Measurements from ENCODE around the gene PRKCB. TPM values are rescaled to one million over a fixed set of nuclear protein-coding genes. Genes with fewer than 3 reads are reported as not detected.

Gene PRKCB
- total RNA-seq, 4 donors from 2014 or later, result 10.7 to 23.9 (median 18.2) TPM

DNA sequence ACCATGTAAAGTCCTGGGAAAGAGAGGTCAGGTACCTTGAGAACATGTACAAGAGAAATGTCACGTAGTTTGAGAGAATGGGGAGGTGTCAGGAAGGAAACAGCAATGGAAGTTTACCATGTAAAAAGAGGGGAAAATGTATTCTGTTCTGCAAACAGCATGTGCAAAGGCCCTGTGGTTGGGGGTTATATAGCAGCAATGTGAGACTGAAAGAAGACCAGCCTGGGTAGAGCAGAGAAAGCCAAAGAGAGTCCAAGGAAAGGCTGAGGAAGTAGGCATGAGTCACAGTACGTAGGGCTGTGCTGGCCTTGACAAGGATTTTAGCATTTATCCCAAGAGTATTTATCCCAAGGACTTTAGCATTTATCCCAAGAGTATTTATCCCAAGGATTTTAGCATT lies 279.1 kb downstream of the PRKCB start:
- Histone ChIP-seq H3K4me1 (no peaks in the 10 kb centered on the region), H3K4me3 (no peak overlapping the region), H3K9me3 (no peaks in the 10 kb centered on the region), H3K27me3 (no peaks in the 10 kb centered on the region), H3K36me3 (no peaks in the 10 kb centered on the region), H3K27ac (no peak overlapping the region)
- no peak for ATAC-seq
- WGBS, 2 donors (ENCODE audit: low coverage in 1 of 2), result 67 to 92% methylated on average over 2 of the region's 2 CpGs
- TF ChIP-seq POLR2A (IDR thresholded peaks at IDR 0.05), result no peak
- no peak for TF ChIP-seq EP300 (IDR thresholded peaks at IDR 0.05)
- TF ChIP-seq, protein P1, sequence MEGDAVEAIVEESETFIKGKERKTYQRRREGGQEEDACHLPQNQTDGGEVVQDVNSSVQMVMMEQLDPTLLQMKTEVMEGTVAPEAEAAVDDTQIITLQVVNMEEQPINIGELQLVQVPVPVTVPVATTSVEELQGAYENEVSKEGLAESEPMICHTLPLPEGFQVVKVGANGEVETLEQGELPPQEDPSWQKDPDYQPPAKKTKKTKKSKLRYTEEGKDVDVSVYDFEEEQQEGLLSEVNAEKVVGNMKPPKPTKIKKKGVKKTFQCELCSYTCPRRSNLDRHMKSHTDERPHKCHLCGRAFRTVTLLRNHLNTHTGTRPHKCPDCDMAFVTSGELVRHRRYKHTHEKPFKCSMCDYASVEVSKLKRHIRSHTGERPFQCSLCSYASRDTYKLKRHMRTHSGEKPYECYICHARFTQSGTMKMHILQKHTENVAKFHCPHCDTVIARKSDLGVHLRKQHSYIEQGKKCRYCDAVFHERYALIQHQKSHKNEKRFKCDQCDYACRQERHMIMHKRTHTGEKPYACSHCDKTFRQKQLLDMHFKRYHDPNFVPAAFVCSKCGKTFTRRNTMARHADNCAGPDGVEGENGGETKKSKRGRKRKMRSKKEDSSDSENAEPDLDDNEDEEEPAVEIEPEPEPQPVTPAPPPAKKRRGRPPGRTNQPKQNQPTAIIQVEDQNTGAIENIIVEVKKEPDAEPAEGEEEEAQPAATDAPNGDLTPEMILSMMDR (IDR thresholded peaks at IDR 0.05), result no peak
- TF ChIP-seq POLR2AphosphoS5 (IDR thresholded peaks at IDR 0.05), result no peak

DNA sequence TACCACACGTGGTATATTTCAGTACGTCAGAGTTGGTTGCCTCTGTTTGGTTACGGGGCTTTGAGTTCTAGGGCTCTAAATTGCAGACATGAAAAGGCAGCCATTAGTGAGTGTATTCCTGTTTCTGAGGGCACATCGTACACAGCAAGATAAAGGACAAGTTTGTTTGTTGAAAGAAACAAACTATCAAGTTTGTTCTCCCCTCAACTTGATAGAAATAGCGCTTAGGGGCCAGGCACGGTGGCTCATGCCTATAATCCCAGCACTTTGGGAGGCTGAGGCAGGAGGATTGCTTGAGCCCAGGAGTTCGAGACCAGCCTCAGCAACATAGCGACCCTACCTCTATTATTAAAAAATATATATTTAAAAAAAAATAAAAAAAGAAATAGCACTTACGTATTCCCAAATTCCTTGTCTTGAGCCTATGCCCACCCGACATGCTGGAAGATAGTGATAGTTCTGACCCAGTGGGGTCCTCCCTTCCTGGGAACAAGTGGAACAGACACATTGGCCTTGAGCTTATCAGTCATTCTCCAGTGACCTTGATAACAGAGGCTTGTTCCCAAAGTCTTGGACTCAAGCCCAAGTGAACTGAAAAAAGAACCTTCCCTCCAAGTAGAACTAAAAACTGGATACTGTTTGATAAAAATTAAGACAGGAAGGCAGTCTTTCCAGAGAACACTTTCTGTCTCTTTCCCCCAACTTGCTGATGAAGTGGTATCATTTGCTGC lies 280.4 kb downstream of the PRKCB start:
- Histone ChIP-seq H3K9me3 (no peaks in the 10 kb centered on the region), H3K36me3 (no peaks in the 10 kb centered on the region), H3K27me3 (no peaks in the 10 kb centered on the region), H3K27ac (no peak overlapping the region), H3K4me1 (no peaks in the 10 kb centered on the region), H3K4me3 (no peak overlapping the region)
- ATAC-seq, result no peak
- 82 to 85% methylated on average over 6 to 8 of the region's 10 CpGs for WGBS, 2 donors (ENCODE audit: low coverage in 1 of 2)
- TF ChIP-seq POLR2AphosphoS5 (IDR thresholded peaks at IDR 0.05), result no peak
- TF ChIP-seq, protein P1 (IDR thresholded peaks at IDR 0.05), result no peak
- TF ChIP-seq EP300 (IDR thresholded peaks at IDR 0.05), result no peak
- no peak for TF ChIP-seq POLR2A (IDR thresholded peaks at IDR 0.05)

DNA sequence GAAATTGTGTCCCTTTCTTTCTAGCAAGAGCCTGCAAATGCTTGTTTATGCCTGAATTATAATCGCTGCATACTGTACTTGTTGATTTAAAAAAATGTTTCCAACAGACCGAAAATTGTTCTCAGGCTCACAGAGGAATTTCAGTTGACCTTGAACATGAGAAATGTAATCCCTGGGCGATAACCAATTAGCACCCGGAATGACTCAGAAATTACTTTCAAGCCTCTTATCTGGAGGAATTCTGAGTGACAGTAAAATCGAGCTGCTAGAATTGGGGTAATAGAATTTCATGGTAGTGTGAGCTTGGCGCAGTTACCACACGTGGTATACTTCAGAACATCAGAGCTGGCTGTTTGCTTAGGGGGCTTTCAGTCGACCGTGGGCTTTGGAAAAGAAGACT lies 281.2 kb downstream of the PRKCB start:
- TF ChIP-seq EP300 (IDR thresholded peaks at IDR 0.05) (no peak), POLR2A (IDR thresholded peaks at IDR 0.05) (no peak), POLR2AphosphoS5 (IDR thresholded peaks at IDR 0.05) (no peak)
- TF ChIP-seq, protein P1 (IDR thresholded peaks at IDR 0.05), result no peak
- no peak for ATAC-seq
- Histone ChIP-seq H3K27ac (no peak overlapping the region), H3K36me3 (no peaks in the 10 kb centered on the region), H3K27me3 (no peaks in the 10 kb centered on the region), H3K4me3 (no peak overlapping the region), H3K9me3 (no peaks in the 10 kb centered on the region), H3K4me1 (no peaks in the 10 kb centered on the region)
- WGBS, 2 donors (ENCODE audit: low coverage in 1 of 2), result 68 to 72% methylated on average over 7 to 9 of the region's 9 CpGs

DNA sequence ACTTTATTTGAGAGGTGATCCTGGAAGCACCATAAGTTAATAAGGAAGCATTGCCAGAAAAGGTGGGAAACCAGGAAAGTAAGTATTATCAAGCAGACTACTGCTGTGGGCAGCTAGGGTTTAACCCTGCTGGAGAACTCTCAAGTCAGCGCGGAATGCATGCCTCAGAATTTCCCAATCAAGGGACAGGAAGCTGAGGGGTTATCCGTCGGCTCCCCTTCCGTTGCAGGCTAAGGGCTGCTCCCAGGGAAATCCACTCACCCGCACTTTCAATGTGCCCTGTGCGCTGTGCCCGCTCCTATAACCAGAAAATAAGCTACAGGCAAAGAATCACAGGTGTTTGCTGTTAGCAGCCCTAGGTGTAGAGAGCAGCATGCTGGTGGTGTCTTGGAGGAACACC lies 281.9 kb downstream of the PRKCB start:
- no peak overlapping the region for H3K27ac ChIP-seq
- ATAC-seq, result no peak
- 64% methylated on average over 7 of the region's 8 CpGs; no CpG with 5 or more reads in 1 of the 2 donors for WGBS, 2 donors (ENCODE audit: low coverage in 1 of 2)
- H3K36me3 ChIP-seq, result no peaks in the 10 kb centered on the region
- H3K4me1 ChIP-seq, result no peaks in the 10 kb centered on the region
- H3K4me3 ChIP-seq, result no peak overlapping the region
- no peaks in the 10 kb centered on the region for H3K27me3 ChIP-seq
- TF ChIP-seq POLR2AphosphoS5 (IDR thresholded peaks at IDR 0.05), result no peak
- TF ChIP-seq EP300 (IDR thresholded peaks at IDR 0.05), result no peak
- TF ChIP-seq, protein P1 (IDR thresholded peaks at IDR 0.05), result no peak
- no peak for TF ChIP-seq POLR2A (IDR thresholded peaks at IDR 0.05)
- H3K9me3 ChIP-seq, result no peaks in the 10 kb centered on the region

DNA sequence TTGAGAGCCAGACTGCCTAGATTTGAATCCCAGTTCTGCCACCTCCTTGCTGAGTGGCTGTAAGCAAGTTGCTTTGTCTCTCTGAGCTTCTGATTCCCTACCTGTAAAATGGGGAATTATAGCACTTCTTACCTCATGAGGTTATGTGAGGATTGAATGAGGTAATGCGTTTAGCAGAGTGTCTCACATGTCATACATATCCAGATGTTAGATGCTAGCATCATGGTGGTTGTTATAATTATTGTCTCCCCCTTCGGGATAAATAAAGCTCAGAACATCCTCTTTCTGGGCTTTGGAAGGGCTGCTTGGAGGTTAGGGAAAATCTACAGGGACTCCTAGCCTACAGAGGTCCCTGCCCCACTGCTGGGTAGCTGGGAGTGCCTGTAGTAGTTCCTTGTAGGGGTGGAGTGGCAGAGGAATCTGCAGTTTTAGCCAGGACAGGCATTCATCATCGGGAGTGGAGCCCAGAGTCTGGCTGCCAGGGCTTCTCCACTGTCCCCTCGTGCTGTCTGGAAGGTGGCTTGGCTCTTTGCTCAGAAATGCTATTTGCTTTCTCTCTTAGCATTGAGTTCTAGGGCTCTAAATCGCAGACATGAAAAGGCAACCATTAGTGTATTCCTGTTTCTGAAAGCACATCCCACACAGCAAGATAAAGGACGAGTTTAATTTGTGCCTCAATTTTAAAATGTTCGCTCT lies 282.5 kb downstream of the PRKCB start:
- TF ChIP-seq, protein P1 (IDR thresholded peaks at IDR 0.05), result no peak
- TF ChIP-seq POLR2AphosphoS5 (IDR thresholded peaks at IDR 0.05) (no peak), POLR2A (IDR thresholded peaks at IDR 0.05) (no peak), EP300 (IDR thresholded peaks at IDR 0.05) (no peak)
- 57 to 58% methylated on average over 1 to 7 of the region's 7 CpGs for WGBS, 2 donors (ENCODE audit: low coverage in 1 of 2)
- no peaks in the 10 kb centered on the region for H3K27me3 ChIP-seq
- no peak for ATAC-seq
- H3K27ac ChIP-seq, result no peak overlapping the region
- no peaks in the 10 kb centered on the region for H3K36me3 ChIP-seq
- H3K4me3 ChIP-seq, result no peak overlapping the region
- H3K9me3 ChIP-seq, result no peaks in the 10 kb centered on the region
- no peaks in the 10 kb centered on the region for H3K4me1 ChIP-seq

Data from gastroesophageal sphincter (tissue), 4 donors.